Measurements from ENCODE around the gene SBF1.
"Not testable (repeated sequence)": the region's sequence is repeated elsewhere in the genome, so short reads cannot be mapped to it uniquely, and the experiment has no call there.

SBF1 gene, protein sequence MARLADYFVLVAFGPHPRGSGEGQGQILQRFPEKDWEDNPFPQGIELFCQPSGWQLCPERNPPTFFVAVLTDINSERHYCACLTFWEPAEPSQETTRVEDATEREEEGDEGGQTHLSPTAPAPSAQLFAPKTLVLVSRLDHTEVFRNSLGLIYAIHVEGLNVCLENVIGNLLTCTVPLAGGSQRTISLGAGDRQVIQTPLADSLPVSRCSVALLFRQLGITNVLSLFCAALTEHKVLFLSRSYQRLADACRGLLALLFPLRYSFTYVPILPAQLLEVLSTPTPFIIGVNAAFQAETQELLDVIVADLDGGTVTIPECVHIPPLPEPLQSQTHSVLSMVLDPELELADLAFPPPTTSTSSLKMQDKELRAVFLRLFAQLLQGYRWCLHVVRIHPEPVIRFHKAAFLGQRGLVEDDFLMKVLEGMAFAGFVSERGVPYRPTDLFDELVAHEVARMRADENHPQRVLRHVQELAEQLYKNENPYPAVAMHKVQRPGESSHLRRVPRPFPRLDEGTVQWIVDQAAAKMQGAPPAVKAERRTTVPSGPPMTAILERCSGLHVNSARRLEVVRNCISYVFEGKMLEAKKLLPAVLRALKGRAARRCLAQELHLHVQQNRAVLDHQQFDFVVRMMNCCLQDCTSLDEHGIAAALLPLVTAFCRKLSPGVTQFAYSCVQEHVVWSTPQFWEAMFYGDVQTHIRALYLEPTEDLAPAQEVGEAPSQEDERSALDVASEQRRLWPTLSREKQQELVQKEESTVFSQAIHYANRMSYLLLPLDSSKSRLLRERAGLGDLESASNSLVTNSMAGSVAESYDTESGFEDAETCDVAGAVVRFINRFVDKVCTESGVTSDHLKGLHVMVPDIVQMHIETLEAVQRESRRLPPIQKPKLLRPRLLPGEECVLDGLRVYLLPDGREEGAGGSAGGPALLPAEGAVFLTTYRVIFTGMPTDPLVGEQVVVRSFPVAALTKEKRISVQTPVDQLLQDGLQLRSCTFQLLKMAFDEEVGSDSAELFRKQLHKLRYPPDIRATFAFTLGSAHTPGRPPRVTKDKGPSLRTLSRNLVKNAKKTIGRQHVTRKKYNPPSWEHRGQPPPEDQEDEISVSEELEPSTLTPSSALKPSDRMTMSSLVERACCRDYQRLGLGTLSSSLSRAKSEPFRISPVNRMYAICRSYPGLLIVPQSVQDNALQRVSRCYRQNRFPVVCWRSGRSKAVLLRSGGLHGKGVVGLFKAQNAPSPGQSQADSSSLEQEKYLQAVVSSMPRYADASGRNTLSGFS (N-terminal part only)

DNA sequence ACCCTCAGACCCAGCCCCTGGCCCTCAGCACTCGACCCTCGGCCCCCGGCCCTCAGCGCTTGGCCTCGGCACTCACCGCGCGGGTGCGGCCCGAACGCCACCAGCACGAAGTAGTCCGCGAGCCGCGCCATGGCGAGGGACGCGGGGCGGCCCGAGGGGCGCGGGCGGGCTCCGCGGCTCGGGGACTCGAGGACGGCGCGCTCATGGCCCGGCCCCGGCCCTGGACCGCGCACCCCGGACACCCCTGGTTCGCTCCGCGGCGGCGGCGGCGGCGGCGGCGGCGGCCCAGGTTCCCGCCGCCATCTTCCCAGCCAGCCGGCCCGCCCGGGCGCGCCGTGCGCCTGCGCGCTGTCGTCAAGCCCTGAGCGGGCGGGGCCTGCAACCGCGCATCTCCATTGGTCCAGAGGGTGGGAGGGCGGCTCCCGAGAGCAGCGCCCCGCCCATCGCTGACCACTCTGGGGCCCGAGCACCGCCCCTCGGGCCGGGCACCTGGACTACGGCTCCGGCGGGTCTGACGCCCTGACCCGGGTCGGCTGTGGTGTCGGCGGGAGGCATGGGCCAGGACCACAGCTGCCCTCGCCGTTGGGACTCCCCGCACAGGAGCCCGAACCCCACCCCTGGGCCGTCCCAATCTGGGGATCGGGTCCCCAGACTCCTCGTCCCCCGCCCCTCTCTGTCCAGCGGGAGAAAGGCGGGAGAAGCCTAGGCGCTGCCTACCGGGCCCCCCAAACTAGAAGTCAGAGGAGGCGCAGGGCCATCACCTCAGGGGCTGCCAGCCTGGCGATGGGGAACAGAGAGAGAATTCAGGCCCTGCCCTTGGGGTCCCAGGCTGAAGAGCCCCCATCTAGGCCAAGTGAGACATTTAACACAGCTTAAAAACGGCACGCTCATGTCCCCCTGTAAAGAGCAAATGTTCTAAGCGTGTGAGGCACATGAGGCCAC, at the start of gene SBF1:
Gene SBF1 (minus strand): TSS at position 326 of the 942 bp plus-strand sequence. CDS start 195 bp downstream, at position 131.
- DNase-seq (ENCODE audit: low read depth), result peak; percentile 85

- DNase-seq (ENCODE audit: low read depth), result no peak
Observed at GRCh38 chr22:50523806-50524675, 49.2 kb upstream of the SBF1 start.

- DNase-seq (ENCODE audit: low read depth), result no peak
Observed at GRCh38 chr22:50523458-50523805, 48.6 kb upstream of the SBF1 start.

DNA sequence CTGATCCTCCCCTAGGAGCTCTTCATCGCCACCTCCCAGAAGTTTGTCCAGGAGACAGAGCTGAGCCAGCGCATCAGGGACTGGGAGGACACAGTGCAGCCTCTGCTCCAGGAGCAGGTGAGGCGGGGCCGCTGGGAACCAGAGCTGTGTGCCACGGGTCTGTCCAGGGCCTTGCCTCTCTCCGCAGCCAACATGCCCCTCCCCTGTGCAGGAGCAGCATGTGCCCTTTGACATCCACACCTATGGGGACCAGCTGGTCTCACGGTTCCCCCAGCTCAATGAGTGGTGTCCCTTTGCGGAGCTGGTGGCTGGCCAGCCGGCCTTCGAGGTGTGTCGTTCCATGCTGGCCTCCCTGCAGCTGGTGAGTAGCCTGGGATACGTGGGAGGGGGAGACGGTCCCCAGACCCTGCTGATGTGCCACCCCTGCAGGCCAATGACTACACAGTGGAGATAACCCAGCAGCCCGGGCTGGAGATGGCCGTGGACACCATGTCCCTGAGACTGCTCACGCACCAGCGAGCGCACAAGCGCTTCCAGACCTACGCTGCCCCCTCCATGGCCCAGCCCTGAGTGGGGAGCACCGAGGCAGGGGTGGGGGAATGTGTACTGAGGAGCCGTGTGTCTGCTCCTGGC, 48.1 kb upstream of the SBF1 start:
- DNase-seq (ENCODE audit: low read depth), result no peak

- DNase-seq (ENCODE audit: low read depth), result no peak
Observed at GRCh38 chr22:50522208-50522805, 47.5 kb upstream of the SBF1 start.

- DNase-seq (ENCODE audit: low read depth), result no peak
Observed at GRCh38 chr22:50521710-50522109, 46.9 kb upstream of the SBF1 start.

DNA sequence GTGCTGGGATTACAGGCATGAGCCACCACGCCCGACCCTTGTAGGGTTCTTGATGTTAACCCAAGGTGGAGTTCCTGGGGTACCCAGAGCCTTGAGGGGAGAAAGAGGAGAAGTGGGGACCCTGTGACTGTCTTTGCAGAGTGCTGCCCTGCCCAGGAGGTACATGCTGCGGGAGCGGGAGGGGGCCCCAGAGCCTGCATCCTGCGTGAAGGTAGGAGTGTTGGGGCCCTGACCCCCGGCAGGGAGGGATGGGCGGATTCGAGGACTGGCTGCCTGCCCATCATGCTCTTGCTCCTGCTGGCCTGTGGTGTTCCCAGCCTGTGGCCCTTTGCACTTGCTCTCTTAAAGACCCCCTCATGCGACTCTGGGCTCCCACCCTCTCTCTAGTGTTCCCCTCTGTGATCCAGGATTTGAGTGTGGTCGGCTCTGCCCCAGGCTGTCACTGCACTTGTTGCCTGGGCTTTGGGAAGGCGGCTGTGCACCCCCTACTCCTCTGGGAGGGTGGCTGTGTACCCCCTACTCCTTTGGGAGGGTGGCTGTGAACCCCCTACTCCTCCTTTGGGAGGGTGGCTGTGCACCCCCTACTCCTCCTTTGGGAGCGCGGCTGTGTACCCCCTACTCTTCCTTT, 46.1 kb upstream of the SBF1 start:
- DNase-seq (ENCODE audit: low read depth), result no peak

DNA sequence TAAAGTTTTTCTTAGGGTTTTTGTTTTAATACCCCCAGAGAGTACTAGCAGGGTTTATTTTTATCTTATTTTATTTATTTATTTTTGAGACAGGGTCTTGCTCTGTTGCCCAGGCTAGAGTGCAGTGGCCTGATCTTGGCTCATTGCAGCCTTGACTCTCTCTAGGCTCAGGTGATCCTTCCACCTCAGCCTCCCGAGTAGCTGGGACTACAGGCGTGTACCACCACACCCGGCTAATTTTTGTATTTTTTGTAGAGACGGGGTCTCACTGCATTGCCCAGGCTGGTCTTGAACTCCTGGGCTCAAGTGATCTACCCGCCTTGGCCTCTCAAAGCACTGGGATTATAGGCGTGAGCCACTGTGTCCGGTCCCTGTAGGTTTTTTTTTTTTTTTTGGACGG, 45.3 kb upstream of the SBF1 start:
- DNase-seq (ENCODE audit: low read depth), result not testable (repeated sequence)

GRCh38 chr22:50519151-50519550, 44.3 kb upstream of the SBF1 start:
- DNase-seq (ENCODE audit: low read depth), result no peak

DNA sequence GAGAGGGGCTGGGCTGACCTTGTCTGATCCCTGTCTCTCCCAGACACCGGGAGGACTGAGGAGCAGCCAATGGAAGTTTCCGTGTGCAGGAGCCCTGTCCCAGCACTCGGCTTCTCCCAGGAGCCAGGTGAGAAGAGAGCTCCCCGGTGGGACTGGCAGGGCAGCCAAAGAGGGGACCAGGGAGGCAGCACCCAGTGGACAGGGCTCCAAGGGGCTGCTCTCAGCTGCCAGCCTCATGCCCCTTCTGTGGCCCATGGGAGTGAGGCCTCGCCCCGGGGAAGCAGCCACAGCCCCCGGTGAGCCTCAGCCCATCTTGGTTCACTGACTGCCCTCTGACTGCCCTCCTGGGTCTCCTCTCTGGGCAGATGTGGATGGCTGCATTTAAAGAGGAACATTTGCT, 43.8 kb upstream of the SBF1 start:
- DNase-seq (ENCODE audit: low read depth), result no peak

DNA sequence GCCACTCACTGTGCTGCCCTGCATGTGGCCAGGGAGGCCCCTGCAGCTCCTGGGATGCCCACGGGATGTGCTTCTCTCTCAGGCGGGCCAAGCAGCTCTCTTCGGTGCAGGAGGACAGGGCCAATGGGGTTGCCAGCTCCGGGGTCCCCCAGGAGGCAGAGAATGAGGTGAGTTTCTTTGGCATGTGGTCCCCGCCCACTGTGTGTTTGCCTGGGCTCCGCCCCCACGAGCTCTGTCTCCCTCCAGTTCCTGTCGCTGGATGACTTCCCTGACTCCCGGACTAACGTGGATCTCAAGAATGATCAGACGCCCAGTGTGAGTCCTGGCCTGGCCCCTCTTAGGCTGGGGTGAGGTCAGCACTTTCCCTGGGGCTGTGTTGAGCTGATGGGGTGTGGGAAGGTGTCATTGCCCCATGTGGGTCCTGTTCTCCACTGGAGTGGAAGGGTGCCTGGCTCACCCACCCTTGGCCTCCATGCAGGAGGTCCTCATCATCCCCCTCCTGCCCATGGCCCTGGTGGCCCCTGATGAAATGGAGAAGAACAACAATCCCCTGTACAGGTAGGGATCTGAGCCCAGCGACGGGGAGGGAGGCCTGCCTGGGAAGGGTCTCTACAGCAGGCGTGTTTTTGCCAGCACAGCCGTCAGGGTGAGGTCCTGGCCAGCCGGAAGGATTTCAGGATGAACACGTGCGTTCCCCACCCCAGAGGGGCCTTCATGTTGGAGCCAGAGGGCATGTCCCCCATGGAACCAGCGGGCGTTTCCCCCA, 42.8 kb upstream of the SBF1 start:
- no peak for DNase-seq (ENCODE audit: low read depth)

- DNase-seq (ENCODE audit: low read depth), result no peak
Observed at GRCh38 chr22:50516891-50517290, 42.1 kb upstream of the SBF1 start.

- DNase-seq (ENCODE audit: low read depth), result no peak
Observed at GRCh38 chr22:50516068-50516467, 41.2 kb upstream of the SBF1 start.

GRCh38 chr22:50513175-50513574, 38.3 kb upstream of the SBF1 start:
- DNase-seq (ENCODE audit: low read depth), result no peak

DNA sequence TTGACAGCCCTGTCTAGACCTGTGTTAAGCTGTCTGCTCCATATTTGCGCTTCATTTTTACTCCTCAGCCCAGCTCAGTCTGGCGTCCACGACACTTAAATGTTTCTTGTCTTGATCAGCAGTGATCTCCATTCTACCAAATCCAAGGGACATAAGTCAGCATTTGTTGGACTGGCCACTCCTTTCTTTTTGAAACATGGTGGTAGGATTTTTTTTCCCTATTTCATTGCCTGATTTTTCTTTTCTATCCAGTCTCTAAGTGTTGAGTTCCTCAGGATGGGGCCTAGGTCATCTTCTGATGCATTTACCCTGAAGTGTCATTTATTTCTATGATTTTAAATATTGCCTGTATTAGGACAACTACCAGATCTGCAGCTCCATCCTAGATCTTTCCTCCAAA, 34.1 kb upstream of the SBF1 start:
- DNase-seq (ENCODE audit: low read depth), result no peak

DNA sequence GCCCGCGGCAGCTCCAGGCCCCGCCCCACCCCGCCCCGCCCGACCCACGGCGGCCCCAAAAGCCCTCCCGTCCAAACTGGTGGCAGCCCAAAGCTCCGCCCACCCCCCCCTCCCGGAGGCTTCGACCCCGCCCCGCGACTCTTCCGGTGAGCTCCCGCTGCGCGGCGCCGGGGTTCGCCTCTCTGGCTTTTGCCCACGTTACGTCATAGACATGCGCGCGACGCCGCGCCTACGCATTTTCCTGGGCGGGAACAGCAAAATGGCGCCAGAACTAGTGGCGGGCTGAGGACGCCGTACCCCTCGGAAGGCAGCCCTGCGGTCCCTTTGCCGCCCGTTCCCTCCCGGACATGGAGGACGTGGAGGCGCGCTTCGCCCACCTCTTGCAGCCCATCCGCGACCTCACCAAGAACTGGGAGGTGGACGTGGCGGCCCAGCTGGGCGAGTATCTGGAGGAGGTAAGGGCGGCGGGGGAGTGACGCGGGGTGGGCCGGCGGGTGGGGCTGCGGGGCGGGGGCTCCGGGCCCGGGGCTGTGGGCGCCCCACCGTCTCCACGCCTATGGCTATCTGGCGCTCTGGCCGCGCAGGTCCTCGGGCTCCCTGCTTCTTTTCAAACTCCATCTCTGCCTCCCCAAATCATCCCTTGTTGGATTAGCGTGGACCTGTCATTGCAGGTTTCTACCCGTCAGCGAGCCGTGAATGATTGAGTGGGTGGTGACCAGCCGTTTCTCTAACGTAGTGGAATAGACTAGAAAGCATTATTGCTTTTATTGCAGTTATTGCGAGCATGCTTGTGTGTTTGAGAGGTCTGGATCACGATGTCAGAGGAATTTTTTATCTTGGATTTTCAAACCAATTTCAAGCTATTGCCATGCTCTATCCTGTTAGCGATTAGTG, 33.4 kb upstream of the SBF1 start, which contains the start of gene NCAPH2:
Gene NCAPH2 (plus strand): TSS at position 234 of the 894 bp plus-strand sequence. CDS start 114 bp downstream, at position 348.
- peak; percentile 97 for DNase-seq (ENCODE audit: low read depth)
